WTC11 (cell line): ENCODE data around the gene GYS2.

Experiments
- CREB1 ChIP-seq: sonication (generic); formaldehyde crosslinking; IDR thresholded peaks from 2 replicates; pipeline ENCODE4 v1.8.0; 2023; ENCODE audit warnings: mild to moderate bottlenecking, missing genetic modification reagents
- ETV6 ChIP-seq: sonication (generic); formaldehyde crosslinking; IDR thresholded peaks from 2 replicates; pipeline ENCODE4 v1.8.1; 2022; ENCODE audit warnings: mild to moderate bottlenecking, missing genetic modification reagents
- FOXP1 ChIP-seq: sonication (generic); formaldehyde crosslinking; IDR thresholded peaks from 2 replicates; pipeline ENCODE4 v1.8.0; 2022; ENCODE audit warnings: missing genetic modification reagents, mild to moderate bottlenecking, moderate library complexity, borderline replicate concordance
- TF ChIP-seq, protein P1 (sequence below): sonication (generic); formaldehyde crosslinking; IDR thresholded peaks from 2 replicates; pipeline ENCODE4 v1.8.0; 2022; ENCODE audit warnings: mild to moderate bottlenecking, missing genetic modification reagents
- TF ChIP-seq, protein P2 (sequence below): fragments of 200-600 bp; IDR thresholded peaks from 2 replicates; pipeline ENCODE4 v1.8.0; 2022; ENCODE audit warnings: antibody characterized with exemption

- TF ChIP-seq, protein P1, sequence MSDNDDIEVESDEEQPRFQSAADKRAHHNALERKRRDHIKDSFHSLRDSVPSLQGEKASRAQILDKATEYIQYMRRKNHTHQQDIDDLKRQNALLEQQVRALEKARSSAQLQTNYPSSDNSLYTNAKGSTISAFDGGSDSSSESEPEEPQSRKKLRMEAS (CRISPR knock-in tag): no peak
- TF ChIP-seq, protein P2, sequence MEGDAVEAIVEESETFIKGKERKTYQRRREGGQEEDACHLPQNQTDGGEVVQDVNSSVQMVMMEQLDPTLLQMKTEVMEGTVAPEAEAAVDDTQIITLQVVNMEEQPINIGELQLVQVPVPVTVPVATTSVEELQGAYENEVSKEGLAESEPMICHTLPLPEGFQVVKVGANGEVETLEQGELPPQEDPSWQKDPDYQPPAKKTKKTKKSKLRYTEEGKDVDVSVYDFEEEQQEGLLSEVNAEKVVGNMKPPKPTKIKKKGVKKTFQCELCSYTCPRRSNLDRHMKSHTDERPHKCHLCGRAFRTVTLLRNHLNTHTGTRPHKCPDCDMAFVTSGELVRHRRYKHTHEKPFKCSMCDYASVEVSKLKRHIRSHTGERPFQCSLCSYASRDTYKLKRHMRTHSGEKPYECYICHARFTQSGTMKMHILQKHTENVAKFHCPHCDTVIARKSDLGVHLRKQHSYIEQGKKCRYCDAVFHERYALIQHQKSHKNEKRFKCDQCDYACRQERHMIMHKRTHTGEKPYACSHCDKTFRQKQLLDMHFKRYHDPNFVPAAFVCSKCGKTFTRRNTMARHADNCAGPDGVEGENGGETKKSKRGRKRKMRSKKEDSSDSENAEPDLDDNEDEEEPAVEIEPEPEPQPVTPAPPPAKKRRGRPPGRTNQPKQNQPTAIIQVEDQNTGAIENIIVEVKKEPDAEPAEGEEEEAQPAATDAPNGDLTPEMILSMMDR: no peak
- TF ChIP-seq FOXP1 (CRISPR knock-in tag): no peak
- no peak for TF ChIP-seq ETV6 (CRISPR knock-in tag)
- TF ChIP-seq CREB1 (CRISPR knock-in tag): no peak
Measured at GRCh38 chr12:21529456-21529855, 75.2 kb downstream of the GYS2 start.
